HCT116 (cell line): ENCODE data around the gene LXN. TPM values are rescaled to one million over a fixed set of nuclear protein-coding genes. Genes with fewer than 3 reads are reported as not detected.

Source experiments
- ATAC-seq: fragments of 200-7000 bp; cut with Tn5 transposase; 2 replicates; pipeline ENCODE4 v1.9.1; 2020; ENCODE audit warnings: mild to moderate bottlenecking, moderate library complexity
- BruUV-seq: library from RNA; stranded (reverse); fragments of 400-500 nt; replicated peaks from 2 replicates; lab custom pipeline; 2021; lab: Mats Ljungman, UMichigan
- CTCF ChIA-PET: fragments of 300-600 bp; sonication (Branson Sonifier 250); formaldehyde crosslinking; loops from one replicate; lab custom pipeline; 2021; ENCODE audit warnings: antibody characterized with exemption; lab: Charles Lee
- POLR2A ChIA-PET: fragments of 300-600, 350-600 bp; sonication (Branson Sonifier 250); formaldehyde crosslinking; loops from one replicate; lab custom pipeline; 2021; ENCODE audit warnings: antibody characterized with exemption; lab: Charles Lee
- RAD21 ChIA-PET, 2 experiments: fragments of 300-600 bp; sonication (Branson Sonifier 250); formaldehyde crosslinking; loops; one replicate each; lab custom pipeline; 2023; ENCODE audit warnings: low total read pairs in 2 of 2; ENCODE audit not compliant: uncharacterized antibody in 2 of 2, unreplicated experiment in 2 of 2, low non-redundant PET in 1 of 2; lab: Charles Lee
- DNase-seq: peaks from one replicate; pipeline ENCODE4 v3.0.0-alpha.2; 2010; ENCODE audit warnings: low read depth, low spot score
- H2AFZ ChIP-seq: fragments of 200-600 bp; shearing (Covaris generic), sonication (generic); 2 replicates; pipeline ENCODE4 v1.6.1; 2017; ENCODE audit warnings: low read depth, mixed run types, mixed read lengths, antibody characterized with exemption, low read length; ENCODE audit not compliant: poor library complexity, severe bottlenecking
- H3K27ac ChIP-seq: 2 replicates; pipeline ENCODE4 v1.5.1; 2012; ENCODE audit warnings: low read depth, low read length
- H3K27me3 ChIP-seq: fragments of 200-600 bp; sonication (generic); 2 replicates; pipeline ENCODE4 v1.6.1; 2016; ENCODE audit warnings: mixed run types, low read length, mixed read lengths; ENCODE audit not compliant: insufficient read depth
- H3K36me3 ChIP-seq, 2 experiments: fragments of 200-500 bp in 1 of 2; fragments of 200-600 bp in 1 of 2; sonication (Bioruptor generic) in 1 of 2; sonication (generic) in 1 of 2; 2 replicates each; pipeline versions ENCODE4 v1.5.1 to v1.6.1; 2014 to 2016; ENCODE audit warnings: low read length in 2 of 2, inconsistent platforms in 1 of 2, mixed read lengths in 1 of 2, mixed run types in 1 of 2; ENCODE audit not compliant: insufficient read depth in 2 of 2, control insufficient read depth in 1 of 2
- H3K4me1 ChIP-seq, 2 experiments: fragments of 200-600 bp in 1 of 2; sonication (generic) in 1 of 2; 2 replicates each; pipeline versions ENCODE4 v1.5.1 to v1.6.1; 2012 to 2017; ENCODE audit warnings: low read length in 2 of 2, inconsistent platforms in 1 of 2, mild to moderate bottlenecking in 1 of 2, mixed read lengths in 1 of 2, mixed run types in 1 of 2, moderate library complexity in 1 of 2; ENCODE audit not compliant: insufficient read depth in 2 of 2, control insufficient read depth in 1 of 2
- H3K4me2 ChIP-seq: fragments of 200-600 bp; sonication (generic); 2 replicates; pipeline ENCODE4 v1.6.1; 2017; ENCODE audit warnings: mixed run types, low read length, mixed read lengths
- H3K4me3 ChIP-seq, 2 experiments: fragments of 200-600 bp in 1 of 2; sonication (generic) in 1 of 2; replicated peaks in 1 of 2; 2 replicates each; pipeline ENCODE4 v1.5.1; 2011 to 2016; ENCODE audit warnings: low read length in 2 of 2, control low read depth in 1 of 2, low read depth in 1 of 2, mild to moderate bottlenecking in 1 of 2, mixed read lengths in 1 of 2, mixed run types in 1 of 2
- H3K79me2 ChIP-seq: fragments of 200-600 bp; sonication (generic); 2 replicates; pipeline ENCODE4 v1.6.1; 2017; ENCODE audit warnings: mild to moderate bottlenecking, mixed run types, low read length, moderate library complexity, mixed read lengths; ENCODE audit not compliant: insufficient read depth
- H3K9ac ChIP-seq: fragments of 200-600 bp; sonication (generic); 2 replicates; pipeline ENCODE4 v1.6.1; 2016; ENCODE audit warnings: low read length, mixed read lengths
- H3K9me2 ChIP-seq: fragments of 200-600 bp; sonication (generic), shearing (Covaris generic); 2 replicates; pipeline ENCODE4 v1.6.1; 2017; ENCODE audit warnings: mixed run types, mild to moderate bottlenecking, moderate library complexity; ENCODE audit not compliant: insufficient read depth
- H3K9me3 ChIP-seq, 2 experiments: fragments of 200-500 bp in 1 of 2; fragments of 200-600 bp in 1 of 2; sonication (Bioruptor generic) in 1 of 2; sonication (generic) in 1 of 2; 2 replicates each; pipeline ENCODE4 v1.6.1; 2014 to 2017; ENCODE audit warnings: low read length in 2 of 2, mixed read lengths in 2 of 2, inconsistent platforms in 1 of 2, low read depth in 1 of 2, mild to moderate bottlenecking in 1 of 2, mixed run types in 1 of 2, moderate library complexity in 1 of 2; ENCODE audit not compliant: control insufficient read depth in 1 of 2, insufficient read depth in 1 of 2
- H4K20me1 ChIP-seq: fragments of 200-600 bp; sonication (generic), shearing (Covaris generic); 2 replicates; pipeline ENCODE4 v1.6.1; 2017; ENCODE audit warnings: mixed run types, mild to moderate bottlenecking, moderate library complexity; ENCODE audit not compliant: insufficient read depth
- EZH2 ChIP-seq: fragments of 200-600 bp; sonication (generic); IDR thresholded peaks from 2 replicates; pipeline ENCODE4 v1.6.1; 2017; ENCODE audit warnings: antibody characterized with exemption, mixed run types
- EZH2phosphoT487 ChIP-seq: fragments of 200-600 bp; IDR thresholded peaks from 2 replicates; pipeline ENCODE4 v1.6.1; 2018; ENCODE audit warnings: antibody characterized with exemption, borderline replicate concordance
- RAD21 ChIP-seq: IDR thresholded peaks from 2 replicates; pipeline ENCODE4 v1.6.1; 2012; ENCODE audit warnings: low read depth, mild to moderate bottlenecking
- TCF7L2 ChIP-seq: IDR thresholded peaks from 2 replicates; pipeline ENCODE4 v1.7.0; 2011; ENCODE audit warnings: borderline replicate concordance, inconsistent platforms; ENCODE audit not compliant: insufficient read depth, insufficient read length; ENCODE audit errors: extremely low read depth
- ZFX ChIP-seq: fragments of 450-650 bp; IDR thresholded peaks from 2 replicates; pipeline ENCODE4 v1.6.1; 2017
- ZNF274 ChIP-seq: fragments of 200-500 bp; sonication (Bioruptor generic); IDR thresholded peaks from 2 replicates; pipeline ENCODE4 v1.6.1; 2014; ENCODE audit warnings: mild to moderate bottlenecking, low read depth, low read length, inconsistent platforms
- intact Hi-C: fragments of 100-400 bp; cut with micrococcal nuclease; formaldehyde crosslinking; loops from 2 replicates; pipeline ENCODE4 v1.10.0; 2022
- total RNA-seq: library from RNA; stranded (reverse); gene quantifications from one replicate; pipeline ENCODE4 v1.2.1, GENCODE V29; 2021; ENCODE audit not compliant: unreplicated experiment
- TF ChIP-seq, protein P1 (sequence below), 3 experiments: fragments of 200-600 bp in 1 of 3; sonication (generic) in 1 of 3; IDR thresholded peaks in 2 of 3; conservative IDR thresholded peaks in 1 of 3; 2 replicates each; pipeline ENCODE4 v1.5.1; 2012 to 2017; ENCODE audit warnings: low read depth in 2 of 3, low read length in 2 of 3, antibody characterized with exemption in 1 of 3, borderline replicate concordance in 1 of 3, control low read depth in 1 of 3, mild to moderate bottlenecking in 1 of 3, mixed read lengths in 1 of 3, mixed run types in 1 of 3, moderate library complexity in 1 of 3; ENCODE audit not compliant: insufficient read depth in 1 of 3

The LXN gene
- total RNA-seq, 1 experiment from 2014 or later, result not detected

DNA sequence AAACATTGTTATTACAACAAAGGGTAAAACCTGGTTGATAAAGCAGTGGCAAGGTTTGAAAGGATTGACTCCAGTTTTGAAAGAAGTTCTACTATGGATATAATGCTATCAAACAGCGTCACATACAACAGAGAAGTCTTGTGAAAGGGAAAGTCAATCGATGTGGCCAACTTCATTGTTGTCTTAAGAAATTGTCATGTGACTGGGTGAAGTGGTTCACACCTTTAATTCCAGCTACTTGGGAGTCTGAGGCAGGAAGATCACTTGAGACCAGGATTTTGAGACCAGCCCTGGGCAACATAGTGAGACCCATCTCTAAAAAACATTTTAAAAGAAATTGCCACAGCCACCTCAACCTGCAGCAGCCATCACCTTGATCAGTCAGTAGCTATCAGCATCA lies 6.2 kb upstream of the LXN start (continued):
- TF ChIP-seq, protein P1, sequence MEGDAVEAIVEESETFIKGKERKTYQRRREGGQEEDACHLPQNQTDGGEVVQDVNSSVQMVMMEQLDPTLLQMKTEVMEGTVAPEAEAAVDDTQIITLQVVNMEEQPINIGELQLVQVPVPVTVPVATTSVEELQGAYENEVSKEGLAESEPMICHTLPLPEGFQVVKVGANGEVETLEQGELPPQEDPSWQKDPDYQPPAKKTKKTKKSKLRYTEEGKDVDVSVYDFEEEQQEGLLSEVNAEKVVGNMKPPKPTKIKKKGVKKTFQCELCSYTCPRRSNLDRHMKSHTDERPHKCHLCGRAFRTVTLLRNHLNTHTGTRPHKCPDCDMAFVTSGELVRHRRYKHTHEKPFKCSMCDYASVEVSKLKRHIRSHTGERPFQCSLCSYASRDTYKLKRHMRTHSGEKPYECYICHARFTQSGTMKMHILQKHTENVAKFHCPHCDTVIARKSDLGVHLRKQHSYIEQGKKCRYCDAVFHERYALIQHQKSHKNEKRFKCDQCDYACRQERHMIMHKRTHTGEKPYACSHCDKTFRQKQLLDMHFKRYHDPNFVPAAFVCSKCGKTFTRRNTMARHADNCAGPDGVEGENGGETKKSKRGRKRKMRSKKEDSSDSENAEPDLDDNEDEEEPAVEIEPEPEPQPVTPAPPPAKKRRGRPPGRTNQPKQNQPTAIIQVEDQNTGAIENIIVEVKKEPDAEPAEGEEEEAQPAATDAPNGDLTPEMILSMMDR (IDR thresholded peaks at IDR 0.05 in 2 of 3, conservative IDR thresholded peaks at IDR 0.05 in 1 of 3; ENCODE audit: borderline replicate concordance in 1 of 3, insufficient read depth in 1 of 3, low read depth in 2 of 3, low read length in 2 of 3), result no peak
- TF ChIP-seq, all 23 proteins: peak for 0

DNA sequence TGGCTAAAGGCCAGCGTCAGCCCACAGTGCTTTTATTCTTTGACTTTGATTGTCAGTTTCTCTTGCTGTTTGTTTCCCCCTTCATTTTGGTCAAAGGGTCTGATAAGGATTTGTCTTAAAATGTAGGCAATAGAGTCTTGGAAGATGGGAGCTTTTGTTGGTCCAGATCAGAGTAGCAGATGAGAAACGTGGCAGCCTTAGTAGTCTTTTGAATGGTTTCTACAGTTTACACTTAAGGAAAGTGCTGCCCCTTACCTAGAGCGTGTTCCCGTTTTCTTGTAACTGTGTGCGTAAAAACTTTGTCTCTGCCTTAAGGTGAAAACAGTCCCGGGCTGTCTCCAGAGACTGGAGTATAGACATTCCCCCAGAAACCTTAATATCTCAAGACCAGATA lies 630 bp downstream of the LXN start:
- DNase-seq, result no peak
- H3K4me3 ChIP-seq, result no peak overlapping the region

More for the DNA sequence above, 630 bp downstream of the LXN start:
- no peak overlapping the region for H2AFZ ChIP-seq
- POLR2A ChIA-PET, result no interaction called here
- CTCF ChIA-PET, result no interaction called here
- H3K36me3 ChIP-seq, result peaks cover 2 to 3% of the 10 kb centered on the region in 2 experiments; a peak in 1 of 4 replicates
- H4K20me1 ChIP-seq, result peaks cover 3% of the 10 kb centered on the region; the same call in 1 of the 2 replicates
- H3K27me3 ChIP-seq, result no peaks in the 10 kb centered on the region
- H3K9me2 ChIP-seq, result no peaks in the 10 kb centered on the region
- H3K4me1 ChIP-seq, result no peaks in the 10 kb centered on the region
- RAD21 ChIA-PET, result no interaction called here
- H3K27ac ChIP-seq, result no peak overlapping the region
- no peak overlapping the region for H3K4me2 ChIP-seq
- no peak for TF ChIP-seq TCF7L2
- TF ChIP-seq EZH2phosphoT487, result no peak
- no peak for TF ChIP-seq RAD21
- TF ChIP-seq, protein P1 (IDR thresholded peaks at IDR 0.05 in 2 of 3, conservative IDR thresholded peaks at IDR 0.05 in 1 of 3; ENCODE audit: borderline replicate concordance in 1 of 3, insufficient read depth in 1 of 3, low read depth in 2 of 3, low read length in 2 of 3), result no peak
- TF ChIP-seq ZNF274, result no peak
- TF ChIP-seq EZH2, result no peak
- no peak for TF ChIP-seq ZFX
- intact Hi-C loops, result no loop called here
- no peaks in the 10 kb centered on the region for H3K9me3 ChIP-seq
- peaks cover 5% of the 10 kb centered on the region for H3K79me2 ChIP-seq
- H3K9ac ChIP-seq, result no peak overlapping the region
- no TSS peak for BruUV-seq
- ATAC-seq, result no peak
